ENCODE data around the gene CCDC78. TPM values are rescaled to one million over a fixed set of nuclear protein-coding genes. Genes with fewer than 3 reads are reported as not detected.

CCDC78 gene
- total and polyA plus RNA-seq, 2 of the 13 experiments (the other 11 are each of a cell fraction or from before 2014, with no cell fraction given), result 0.53 to 1.5 TPM

- TF ChIP-seq, protein P1, sequence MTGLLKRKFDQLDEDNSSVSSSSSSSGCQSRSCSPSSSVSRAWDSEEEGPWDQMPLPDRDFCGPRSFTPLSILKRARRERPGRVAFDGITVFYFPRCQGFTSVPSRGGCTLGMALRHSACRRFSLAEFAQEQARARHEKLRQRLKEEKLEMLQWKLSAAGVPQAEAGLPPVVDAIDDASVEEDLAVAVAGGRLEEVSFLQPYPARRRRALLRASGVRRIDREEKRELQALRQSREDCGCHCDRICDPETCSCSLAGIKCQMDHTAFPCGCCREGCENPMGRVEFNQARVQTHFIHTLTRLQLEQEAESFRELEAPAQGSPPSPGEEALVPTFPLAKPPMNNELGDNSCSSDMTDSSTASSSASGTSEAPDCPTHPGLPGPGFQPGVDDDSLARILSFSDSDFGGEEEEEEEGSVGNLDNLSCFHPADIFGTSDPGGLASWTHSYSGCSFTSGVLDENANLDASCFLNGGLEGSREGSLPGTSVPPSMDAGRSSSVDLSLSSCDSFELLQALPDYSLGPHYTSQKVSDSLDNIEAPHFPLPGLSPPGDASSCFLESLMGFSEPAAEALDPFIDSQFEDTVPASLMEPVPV (CRISPR knock-in tag; IDR thresholded peaks at IDR 0.05), result no peak
- TF ChIP-seq KDM5B (CRISPR knock-in tag; IDR thresholded peaks at IDR 0.05; ENCODE audit: borderline replicate concordance) (no peak), NFE2L2 (IDR thresholded peaks at IDR 0.05; ENCODE audit: low read length) (no peak), FIP1L1 (IDR thresholded peaks at IDR 0.05; ENCODE audit: borderline replicate concordance, insufficient read depth, low read depth, low read length) (no peak), ZIK1 (CRISPR knock-in tag; IDR thresholded peaks at IDR 0.05; ENCODE audit: borderline replicate concordance, low read depth) (peak; percentile 20; the same call in 1 of the 2 replicates), KLF16 (CRISPR knock-in tag; IDR thresholded peaks at IDR 0.05) (0 out of 4 replicates have a peak, but pooled peaks of 1 of the 2 experiments have one; percentile 14), PCBP1 (IDR thresholded peaks at IDR 0.05; ENCODE audit: borderline replicate concordance, low read depth, low read length) (no peak), NBN (conservative IDR thresholded peaks at IDR 0.05) (no peak), ZNF18 (CRISPR knock-in tag; IDR thresholded peaks at IDR 0.05; ENCODE audit: insufficient replicate concordance) (peak; percentile 27), RERE (CRISPR knock-in tag; IDR thresholded peaks at IDR 0.05; ENCODE audit: low read depth) (no peak), MBNL3 (CRISPR knock-in tag; conservative IDR thresholded peaks at IDR 0.05) (no peak), ZNF230 (CRISPR knock-in tag; IDR thresholded peaks at IDR 0.05) (no peak), TERF1 (CRISPR knock-in tag; IDR thresholded peaks at IDR 0.05) (0 out of 2 replicates have a peak, but pooled peaks have one; percentile 40), ZNF558 (CRISPR knock-in tag; IDR thresholded peaks at IDR 0.05; ENCODE audit: borderline replicate concordance) (no peak), ZBTB49 (CRISPR knock-in tag; IDR thresholded peaks at IDR 0.05; ENCODE audit: borderline replicate concordance) (no peak)
These were observed 5.7 kb downstream of the CCDC78 start (continued) for GRCh38 chr16:720447-720989.
